Ovary (tissue), 3 donors: ENCODE data around the gene DENND1A.

Experiments used
- POLR2A ChIP-seq: fragments of 450-650 bp; IDR thresholded peaks from one replicate; pipeline ENCODE4 v1.6.1; 2017; ENCODE audit warnings: antibody characterized with exemption, mild to moderate bottlenecking, moderate library complexity
- TF ChIP-seq, protein P1 (sequence below), 3 donors: fragments of 450-650 bp in 2 of 3; fragments of 200-600 bp in 1 of 3; IDR thresholded peaks; one replicate each; pipeline versions ENCODE4 v1.5.1 to v1.8.0; 2016 to 2022; ENCODE audit warnings: antibody characterized with exemption in 3 of 3, mild to moderate bottlenecking in 1 of 3
- donor health status: DM: no; HTN: no; CAD: no.

DNA sequence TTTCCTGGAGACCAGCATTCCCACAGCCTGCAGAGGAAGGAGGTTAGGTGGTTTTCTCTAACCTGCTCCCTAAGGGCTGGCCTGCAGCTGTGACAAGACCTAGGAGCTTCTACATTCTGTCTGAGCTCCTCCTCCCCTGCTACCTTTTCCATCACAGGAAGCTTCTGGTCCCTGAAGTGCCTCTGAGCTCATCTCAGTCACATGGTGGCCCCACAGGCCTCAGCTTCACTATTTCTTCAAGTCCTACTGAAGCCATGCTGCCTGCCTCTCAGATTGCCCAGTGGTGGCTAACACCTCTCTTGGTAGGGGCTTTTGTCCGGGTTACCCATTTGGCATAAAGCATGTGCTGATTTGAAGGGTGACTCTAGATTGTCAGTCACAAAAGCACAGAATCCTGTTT is 314.5 kb downstream of the DENND1A start:
- TF ChIP-seq, protein P1, sequence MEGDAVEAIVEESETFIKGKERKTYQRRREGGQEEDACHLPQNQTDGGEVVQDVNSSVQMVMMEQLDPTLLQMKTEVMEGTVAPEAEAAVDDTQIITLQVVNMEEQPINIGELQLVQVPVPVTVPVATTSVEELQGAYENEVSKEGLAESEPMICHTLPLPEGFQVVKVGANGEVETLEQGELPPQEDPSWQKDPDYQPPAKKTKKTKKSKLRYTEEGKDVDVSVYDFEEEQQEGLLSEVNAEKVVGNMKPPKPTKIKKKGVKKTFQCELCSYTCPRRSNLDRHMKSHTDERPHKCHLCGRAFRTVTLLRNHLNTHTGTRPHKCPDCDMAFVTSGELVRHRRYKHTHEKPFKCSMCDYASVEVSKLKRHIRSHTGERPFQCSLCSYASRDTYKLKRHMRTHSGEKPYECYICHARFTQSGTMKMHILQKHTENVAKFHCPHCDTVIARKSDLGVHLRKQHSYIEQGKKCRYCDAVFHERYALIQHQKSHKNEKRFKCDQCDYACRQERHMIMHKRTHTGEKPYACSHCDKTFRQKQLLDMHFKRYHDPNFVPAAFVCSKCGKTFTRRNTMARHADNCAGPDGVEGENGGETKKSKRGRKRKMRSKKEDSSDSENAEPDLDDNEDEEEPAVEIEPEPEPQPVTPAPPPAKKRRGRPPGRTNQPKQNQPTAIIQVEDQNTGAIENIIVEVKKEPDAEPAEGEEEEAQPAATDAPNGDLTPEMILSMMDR (IDR thresholded peaks at IDR 0.05) = no peak
- no peak for TF ChIP-seq POLR2A
